Measurements from ENCODE around the gene LYRM2. TPM values are rescaled to one million over a fixed set of nuclear protein-coding genes. Genes with fewer than 3 reads are reported as not detected.

LYRM2 gene
- total and polyA plus RNA-seq, 2 of the 8 experiments (the other 6 are each of a cell fraction or from before 2014, with no cell fraction given): 7.3 to 25.7 TPM

GRCh38 chr6:89619567-89619966 is 19.0 kb downstream of the LYRM2 start:
- no peak overlapping the region for H4K91ac ChIP-seq (replicated peaks; ENCODE audit: insufficient read length, low read length)
- H3K23ac ChIP-seq (ENCODE audit: insufficient read length): no peak overlapping the region
- H3K9ac ChIP-seq (replicated peaks in 1 of 4; ENCODE audit: extremely low read depth in 1 of 4, low read depth in 3 of 4, low read length in 3 of 4): no peak overlapping the region
- H2BK20ac ChIP-seq (ENCODE audit: low read length): no peak overlapping the region
- H3K79me2 ChIP-seq (ENCODE audit: control insufficient read depth in 1 of 2, insufficient read depth in 2 of 2, low read length in 2 of 2): no peaks in the 10 kb centered on the region
- no peaks in the 10 kb centered on the region for H3K9me3 ChIP-seq (ENCODE audit: insufficient read depth in 2 of 2, low read depth in 1 of 2, low read length in 1 of 2)
- POLR2A ChIA-PET (ENCODE audit: partially characterized antibody): no interaction called here
- H3K18ac ChIP-seq (ENCODE audit: extremely low read depth, low read length): no peak overlapping the region
- H3K4me2 ChIP-seq (ENCODE audit: insufficient read depth in 1 of 2, low read depth in 2 of 2, low read length in 2 of 2): no peak overlapping the region
- no peak overlapping the region for H4K8ac ChIP-seq (ENCODE audit: extremely low read depth, insufficient read depth, low read length)
- no peak overlapping the region for H2BK5ac ChIP-seq (ENCODE audit: low read depth, low read length)
- H3K27ac ChIP-seq (ENCODE audit: low read depth, low read length): no peak overlapping the region
- 88% methylated on average over 6 of the region's 6 CpGs; no CpG with 5 or more reads in 1 of the 2 experiments for WGBS, 2 experiments (ENCODE audit: extremely low coverage in 1 of 2, insufficient coverage in 1 of 2, insufficient read length in 1 of 2, insufficient replicate concordance in 2 of 2, low coverage in 1 of 2, low lambda C conversion rate in 2 of 2, missing lambda C conversion rate in 1 of 2)
- no peak overlapping the region for H3K14ac ChIP-seq (ENCODE audit: insufficient read length)
- FAIRE-seq: no peak
- H3K27me3 ChIP-seq (replicated peaks in 1 of 4; ENCODE audit: control insufficient read depth in 3 of 4, extremely low read depth in 1 of 4, insufficient read depth in 3 of 4, low read length in 3 of 4): no peaks in the 10 kb centered on the region
- H2AFZ ChIP-seq (ENCODE audit: low read length): no peak overlapping the region
- H3K79me1 ChIP-seq (ENCODE audit: low read depth, low read length): no peaks in the 10 kb centered on the region
- no peak for DNase-seq (ENCODE audit: low read depth in 1 of 2, low spot score in 2 of 2)
- no peaks in the 10 kb centered on the region for H3K36me3 ChIP-seq (ENCODE audit: control insufficient read depth in 2 of 4, insufficient read depth in 4 of 4, low read length in 3 of 4)
- TF ChIP-seq POU5F1 (IDR thresholded peaks at IDR 0.05; ENCODE audit: low read depth, low read length): no peak
- TF ChIP-seq FOSL1 (IDR thresholded peaks at IDR 0.05; ENCODE audit: insufficient read depth, low read depth, low read length): no peak
- no peak for TF ChIP-seq ZNF274 (IDR thresholded peaks at IDR 0.05; ENCODE audit: borderline replicate concordance, extremely low read depth, low read length)
- H2BK15ac ChIP-seq (ENCODE audit: low read length): no peak overlapping the region
- no peaks in the 10 kb centered on the region for H4K20me1 ChIP-seq (replicated peaks in 1 of 2; ENCODE audit: control insufficient read depth in 1 of 2, insufficient read depth in 2 of 2, low read length in 2 of 2)
- H4K5ac ChIP-seq (ENCODE audit: insufficient read length, low read depth, low read length): no peak overlapping the region
- H3K4ac ChIP-seq (replicated peaks; ENCODE audit: insufficient read length, low read depth, low read length): no peak overlapping the region
- H3K56ac ChIP-seq (replicated peaks; ENCODE audit: insufficient read length, low read depth, low read length): no peak overlapping the region
- H2AK5ac ChIP-seq (ENCODE audit: low read depth, low read length): no peak overlapping the region
- H2BK12ac ChIP-seq (ENCODE audit: low read depth, low read length): no peak overlapping the region
- H2BK120ac ChIP-seq (replicated peaks; ENCODE audit: low read depth, low read length): no peak overlapping the region
- no peaks in the 10 kb centered on the region for H3K23me2 ChIP-seq (ENCODE audit: low read depth, low read length)
- H3K4me3 ChIP-seq (ENCODE audit: extremely low read depth in 1 of 4, insufficient read depth in 2 of 4, low read depth in 3 of 4, low read length in 4 of 4): no peak overlapping the region
- H3K4me1 ChIP-seq (replicated peaks in 1 of 4; ENCODE audit: control insufficient read depth in 3 of 4, insufficient read depth in 4 of 4, low read length in 3 of 4): no peaks in the 10 kb centered on the region
- CTCF ChIA-PET (ENCODE audit: partially characterized antibody): interaction anchor here (5.8 kb wide), 1 partner anchor 9 kb away, joined by 38 read pairs; no protein-coding TSS in a partner anchor
